Astrocyte (in vitro differentiated cells and primary cell): ENCODE measurements around the gene ZMYND8.

Source experiments
- EZH2 ChIP-seq: IDR thresholded peaks from 2 replicates; pipeline ENCODE4 v1.6.1; 2012; ENCODE audit warnings: mild to moderate bottlenecking, low read length, inconsistent platforms; ENCODE audit not compliant: insufficient read depth
- TF ChIP-seq, protein P1 (sequence below): IDR thresholded peaks from 2 replicates; pipeline ENCODE4 v1.5.1; 2011; ENCODE audit warnings: low read depth, mild to moderate bottlenecking, inconsistent platforms, low read length, moderate library complexity; ENCODE audit not compliant: insufficient read depth

DNA sequence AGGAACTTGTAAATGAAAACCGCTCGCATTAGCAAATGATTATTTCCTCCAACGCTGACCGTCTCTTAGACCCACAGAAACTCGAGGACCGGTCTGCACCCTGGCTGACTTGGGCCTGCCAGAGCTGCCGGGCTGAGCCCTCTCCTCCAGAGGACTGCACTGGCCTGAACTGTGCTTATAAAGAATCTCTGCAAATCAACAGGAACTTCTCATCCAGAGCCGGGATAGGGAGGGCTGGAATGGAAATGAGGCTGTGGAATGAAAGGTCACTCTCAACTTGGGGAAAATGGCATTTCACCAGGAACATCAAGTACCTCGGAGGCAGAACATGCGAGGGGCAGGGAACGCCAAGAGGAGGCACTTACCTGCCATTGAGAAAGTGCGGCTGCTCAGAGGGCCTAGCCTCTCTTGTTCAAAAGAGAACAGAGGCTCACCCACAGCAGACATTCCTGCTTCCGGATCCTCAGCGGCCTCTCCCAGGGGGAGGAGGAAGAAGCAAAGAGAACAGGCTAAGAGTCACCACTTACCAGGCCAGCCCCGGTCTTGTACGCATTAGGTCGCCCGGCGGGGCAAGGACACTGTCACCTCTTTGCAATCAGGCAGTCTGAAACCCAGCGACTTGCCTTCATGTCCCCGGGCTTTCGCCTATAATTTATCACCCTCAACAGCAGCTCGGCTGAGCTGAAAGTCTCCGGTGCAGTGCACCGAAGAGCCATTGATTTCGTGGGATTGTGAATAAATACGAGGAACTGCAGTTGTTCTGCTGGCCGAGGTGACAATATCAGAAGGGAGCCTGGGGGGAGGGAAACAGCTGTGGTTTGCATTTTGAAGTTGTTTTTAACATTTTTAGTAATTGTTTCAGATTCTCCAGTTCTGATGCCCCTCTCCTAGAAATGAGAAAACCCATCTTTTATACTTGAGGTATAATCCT lies 37.6 kb downstream of the ZMYND8 start:
- TF ChIP-seq EZH2: no peak
- TF ChIP-seq, protein P1, sequence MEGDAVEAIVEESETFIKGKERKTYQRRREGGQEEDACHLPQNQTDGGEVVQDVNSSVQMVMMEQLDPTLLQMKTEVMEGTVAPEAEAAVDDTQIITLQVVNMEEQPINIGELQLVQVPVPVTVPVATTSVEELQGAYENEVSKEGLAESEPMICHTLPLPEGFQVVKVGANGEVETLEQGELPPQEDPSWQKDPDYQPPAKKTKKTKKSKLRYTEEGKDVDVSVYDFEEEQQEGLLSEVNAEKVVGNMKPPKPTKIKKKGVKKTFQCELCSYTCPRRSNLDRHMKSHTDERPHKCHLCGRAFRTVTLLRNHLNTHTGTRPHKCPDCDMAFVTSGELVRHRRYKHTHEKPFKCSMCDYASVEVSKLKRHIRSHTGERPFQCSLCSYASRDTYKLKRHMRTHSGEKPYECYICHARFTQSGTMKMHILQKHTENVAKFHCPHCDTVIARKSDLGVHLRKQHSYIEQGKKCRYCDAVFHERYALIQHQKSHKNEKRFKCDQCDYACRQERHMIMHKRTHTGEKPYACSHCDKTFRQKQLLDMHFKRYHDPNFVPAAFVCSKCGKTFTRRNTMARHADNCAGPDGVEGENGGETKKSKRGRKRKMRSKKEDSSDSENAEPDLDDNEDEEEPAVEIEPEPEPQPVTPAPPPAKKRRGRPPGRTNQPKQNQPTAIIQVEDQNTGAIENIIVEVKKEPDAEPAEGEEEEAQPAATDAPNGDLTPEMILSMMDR: no peak
